HG03103 (cell line): ENCODE results near the gene THAP6.

Experiments used
- ATAC-seq: cut with Tn5 transposase; IDR thresholded peaks from one replicate; pipeline ENCODE4 v1.9.1; 2021; ENCODE audit warnings: low read depth; ENCODE audit not compliant: unreplicated experiment

THAP6 gene

GRCh38 chr4:75566911-75567310, 52.6 kb downstream of the THAP6 start:
- no peak for ATAC-seq

- no peak for ATAC-seq
Measured at GRCh38 chr4:75567725-75568124, 53.5 kb downstream of the THAP6 start.
